Activated T-cell treated with anti-CD3 and anti-CD28 coated beads for 4 hours (primary cell): ENCODE measurements around the gene RBM41.
"Not testable (repeated sequence)": the region's sequence is repeated elsewhere in the genome, so short reads cannot be mapped to it uniquely, and the experiment has no call there.

Experiments
- DNase-seq: peaks from one replicate; pipeline ENCODE4 v3.0.0-alpha.2; 2020

RBM41 gene

GRCh38 chrX:107118322-107119147 lies at the start of gene RBM41:
TSS of gene RBM41 (minus strand) at chrX:107118822. CDS start at chrX:107118773, 49 bp downstream.
- DNase-seq, result peak; percentile 60

- no peak for DNase-seq
Measured at GRCh38 chrX:107168257-107168656, 49.6 kb upstream of the RBM41 start.

GRCh38 chrX:107167163-107167921 lies 48.7 kb upstream of the RBM41 start:
- DNase-seq, result no peak

GRCh38 chrX:107157618-107158017 lies 39.0 kb upstream of the RBM41 start:
- not testable (repeated sequence) for DNase-seq

GRCh38 chrX:107155621-107156430 lies 37.2 kb upstream of the RBM41 start:
- DNase-seq, result not testable (repeated sequence)

- DNase-seq, result peak; percentile 5
Measured at GRCh38 chrX:107154787-107155620, 36.4 kb upstream of the RBM41 start.

GRCh38 chrX:107153005-107153404 lies 34.4 kb upstream of the RBM41 start:
- DNase-seq, result no peak

GRCh38 chrX:107146670-107147069 lies 28.0 kb upstream of the RBM41 start:
- DNase-seq, result no peak

- DNase-seq, result no peak
Measured at GRCh38 chrX:107135965-107136307, 17.3 kb upstream of the RBM41 start.

GRCh38 chrX:107135049-107135964 lies 16.7 kb upstream of the RBM41 start:
- DNase-seq, result peak; percentile 2

GRCh38 chrX:107123750-107124149 lies 5.1 kb upstream of the RBM41 start:
- no peak for DNase-seq

GRCh38 chrX:107119283-107119682 lies 661 bp upstream of the RBM41 start:
- DNase-seq, result no peak

GRCh38 chrX:107117993-107118321 lies 665 bp downstream of the RBM41 start:
- no peak for DNase-seq

- no peak for DNase-seq
Measured at GRCh38 chrX:107107459-107107858, 11.2 kb downstream of the RBM41 start.

GRCh38 chrX:107102980-107103379 lies 15.6 kb downstream of the RBM41 start:
- DNase-seq, result no peak

- DNase-seq, result no peak
Measured at GRCh38 chrX:107076158-107076557, 42.5 kb downstream of the RBM41 start.

GRCh38 chrX:107057731-107058130 lies 60.9 kb downstream of the RBM41 start:
- DNase-seq, result not testable (repeated sequence)

- DNase-seq, result no peak
Measured at GRCh38 chrX:107054978-107055377, 63.6 kb downstream of the RBM41 start.

GRCh38 chrX:107050195-107050709 lies 68.4 kb downstream of the RBM41 start:
- DNase-seq, result no peak

- DNase-seq, result no peak
Measured at GRCh38 chrX:107047622-107048021, 71.0 kb downstream of the RBM41 start.

- no peak for DNase-seq
Measured at GRCh38 chrX:107029752-107030151, 88.9 kb downstream of the RBM41 start.
